NCI-H524 (cell line): Measurements from ENCODE around the gene SLC16A8.
"Not testable (repeated sequence)": the region's sequence is repeated elsewhere in the genome, so short reads cannot be mapped to it uniquely, and the experiment has no call there.

Experiments
- DNase-seq, 2 experiments: peaks; one replicate each; lab custom pipeline; 2025; lab: John Stamatoyannopoulos, UW

The SLC16A8 gene, protein sequence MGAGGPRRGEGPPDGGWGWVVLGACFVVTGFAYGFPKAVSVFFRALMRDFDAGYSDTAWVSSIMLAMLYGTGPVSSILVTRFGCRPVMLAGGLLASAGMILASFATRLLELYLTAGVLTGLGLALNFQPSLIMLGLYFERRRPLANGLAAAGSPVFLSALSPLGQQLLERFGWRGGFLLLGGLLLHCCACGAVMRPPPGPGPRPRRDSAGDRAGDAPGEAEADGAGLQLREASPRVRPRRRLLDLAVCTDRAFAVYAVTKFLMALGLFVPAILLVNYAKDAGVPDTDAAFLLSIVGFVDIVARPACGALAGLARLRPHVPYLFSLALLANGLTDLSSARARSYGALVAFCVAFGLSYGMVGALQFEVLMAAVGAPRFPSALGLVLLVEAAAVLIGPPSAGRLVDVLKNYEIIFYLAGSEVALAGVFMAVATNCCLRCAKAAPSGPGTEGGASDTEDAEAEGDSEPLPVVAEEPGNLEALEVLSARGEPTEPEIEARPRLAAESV

DNA sequence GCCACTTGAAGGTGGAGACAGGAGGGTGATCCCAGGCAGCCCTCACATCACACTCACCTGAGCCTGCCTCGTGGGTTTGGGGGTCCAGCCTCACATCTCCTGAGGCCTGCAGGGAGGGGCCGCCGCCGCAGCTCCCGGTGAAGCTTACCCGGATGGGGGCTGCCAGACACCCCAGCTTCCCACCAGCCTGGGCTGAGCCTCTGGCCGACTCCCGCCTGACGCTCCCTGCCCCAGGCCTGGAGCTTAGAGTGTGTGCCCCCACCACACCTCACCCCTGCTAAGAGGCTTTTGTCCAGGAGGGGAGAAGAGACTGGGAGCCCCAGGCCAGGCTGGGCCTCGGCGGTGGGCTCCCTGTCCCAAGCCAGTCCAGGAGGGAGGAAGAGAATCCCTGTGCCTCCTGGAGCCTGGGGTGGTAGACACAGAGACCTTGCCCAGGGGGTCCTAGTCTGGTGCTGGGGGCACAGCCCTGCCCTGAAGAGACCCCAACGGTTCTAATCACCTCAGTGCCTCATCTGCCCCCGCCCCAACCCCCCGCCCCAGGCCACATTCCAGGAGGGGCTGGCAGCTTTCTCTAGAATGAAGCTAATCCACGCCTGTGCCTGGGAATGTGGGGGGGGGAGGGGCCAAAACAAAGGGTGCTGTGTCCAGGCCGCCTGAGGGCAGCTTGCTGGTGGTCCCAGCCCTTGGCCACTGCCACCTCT lies at the start of gene SLC16A8:
SLC16A8 (minus strand) TSS at position 254 of the 701 bp plus-strand sequence. CDS start 1,311 bp downstream, outside the sequence.
- DNase-seq: no peak

DNA sequence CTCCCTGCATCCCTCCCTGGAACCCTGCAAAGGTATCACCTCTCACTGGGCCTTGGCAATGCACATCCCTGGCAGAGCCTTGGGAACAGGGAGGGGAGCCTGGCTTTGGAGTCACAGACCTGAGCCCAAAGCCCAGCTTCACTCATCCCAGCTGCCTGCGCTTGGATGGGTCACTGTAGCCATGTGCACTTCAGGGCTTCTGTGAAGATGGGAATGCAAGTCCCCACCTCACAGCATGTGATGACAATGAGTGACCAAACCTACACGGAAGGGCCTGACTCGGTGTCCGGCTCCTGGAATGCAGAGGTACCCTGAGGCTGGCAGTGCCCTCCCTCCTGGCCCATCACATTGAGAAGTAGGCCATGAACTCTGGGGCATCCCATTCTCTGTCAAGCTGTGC lies 49.3 kb upstream of the SLC16A8 start:
- no peak for DNase-seq

DNA sequence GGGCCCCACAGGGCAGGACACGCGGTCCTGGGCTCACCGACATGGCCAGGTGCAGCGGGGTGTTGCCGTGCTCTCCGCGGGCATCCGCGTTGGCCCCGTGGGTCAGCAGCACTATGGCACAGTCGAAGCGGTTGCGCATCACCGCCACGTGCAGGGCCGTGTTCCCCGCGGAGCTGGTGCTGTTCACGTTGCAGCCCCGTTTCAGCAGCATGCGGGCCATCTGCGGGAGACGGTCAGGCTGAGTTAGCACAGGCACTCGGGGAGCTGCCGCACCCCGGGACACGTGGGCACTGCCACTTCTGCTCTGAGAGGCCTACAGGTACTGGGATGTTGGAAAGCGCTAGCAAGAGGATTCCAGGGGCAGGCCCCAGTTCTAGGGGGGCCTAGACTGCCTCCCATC lies 48.8 kb upstream of the SLC16A8 start:
- no peak for DNase-seq

DNA sequence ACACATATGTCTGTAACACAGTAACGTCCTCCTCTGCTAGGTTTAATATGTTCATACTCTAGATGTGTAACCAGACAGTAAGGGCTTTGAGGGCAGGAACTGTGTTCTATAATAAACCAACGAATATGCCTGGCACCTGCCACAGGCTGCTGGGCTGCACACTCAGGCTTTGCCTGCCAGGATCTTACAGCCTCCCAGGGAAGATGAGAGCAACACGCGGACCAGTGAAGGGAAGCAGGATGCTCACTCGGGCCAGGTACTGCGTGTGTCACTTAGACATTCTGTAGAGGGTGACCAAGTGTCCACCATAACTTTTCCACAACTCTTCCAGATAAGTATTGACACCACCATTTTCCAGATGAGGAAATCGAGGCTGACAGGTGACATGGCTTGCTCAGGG lies 48.2 kb upstream of the SLC16A8 start:
- DNase-seq: no peak

DNA sequence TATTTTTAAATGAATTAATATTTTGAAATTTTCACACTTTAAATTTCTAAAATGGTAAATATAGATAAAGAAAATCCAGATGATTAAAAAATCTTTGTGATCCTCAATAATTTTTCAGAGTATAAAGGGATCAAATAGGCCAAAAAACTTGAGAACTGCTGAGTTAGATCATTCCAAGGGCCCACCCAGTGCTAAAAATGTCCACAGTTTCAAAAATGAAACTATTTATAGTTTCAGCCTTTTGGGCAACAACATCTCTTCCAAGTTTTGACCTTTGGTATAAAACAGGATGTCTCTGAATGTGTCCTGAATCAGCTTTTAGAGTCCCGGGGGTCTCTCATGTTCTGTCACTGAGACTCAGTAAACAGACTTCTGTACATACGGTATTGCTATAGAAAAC lies 47.4 kb upstream of the SLC16A8 start:
- DNase-seq: no peak

DNA sequence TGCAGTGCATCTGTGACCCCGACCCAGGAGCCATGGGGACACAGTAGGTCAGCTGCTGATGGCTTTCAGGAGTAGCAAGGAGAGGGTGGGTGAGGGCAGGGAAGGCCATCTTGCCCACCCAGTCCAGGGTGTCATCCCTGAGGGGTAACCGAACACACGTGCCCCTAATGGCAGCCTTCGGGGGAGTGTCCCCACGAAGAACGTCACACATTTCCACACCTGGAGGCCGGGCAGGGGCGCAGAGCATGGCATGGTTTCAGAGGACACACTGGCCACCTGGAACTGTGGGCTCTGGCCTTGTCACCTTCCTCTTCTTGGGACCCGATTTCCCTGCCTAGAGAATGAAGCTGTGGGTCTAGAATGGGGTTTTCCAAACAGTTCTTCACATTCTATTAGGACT lies 45.9 kb upstream of the SLC16A8 start:
- DNase-seq: no peak

- DNase-seq: no peak
These were observed 45.0 kb upstream of the SLC16A8 start for GRCh38 chr22:38129021-38129420.

DNA sequence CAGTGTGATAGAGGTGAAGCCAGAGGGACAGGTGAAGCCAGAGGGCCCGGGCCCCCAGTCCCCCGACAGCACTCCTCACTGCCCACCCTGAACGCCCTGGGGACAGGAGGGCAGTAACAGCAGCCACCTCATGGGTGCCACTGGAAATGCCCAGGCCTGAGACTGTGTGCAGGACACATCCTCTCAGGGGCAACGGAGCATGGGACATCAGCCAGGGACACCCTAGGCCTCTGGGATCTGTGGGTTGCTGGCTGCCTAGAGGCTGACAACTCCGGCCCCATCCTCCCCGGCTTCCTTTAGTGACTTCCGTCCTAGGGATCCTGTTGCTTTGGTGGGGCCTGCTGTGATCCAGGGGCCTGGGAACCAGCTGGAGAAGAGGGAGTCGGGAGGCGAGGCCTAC lies 43.9 kb upstream of the SLC16A8 start:
- DNase-seq: no peak

GRCh38 chr22:38126928-38127668 lies 43.1 kb upstream of the SLC16A8 start:
- DNase-seq: no peak

DNA sequence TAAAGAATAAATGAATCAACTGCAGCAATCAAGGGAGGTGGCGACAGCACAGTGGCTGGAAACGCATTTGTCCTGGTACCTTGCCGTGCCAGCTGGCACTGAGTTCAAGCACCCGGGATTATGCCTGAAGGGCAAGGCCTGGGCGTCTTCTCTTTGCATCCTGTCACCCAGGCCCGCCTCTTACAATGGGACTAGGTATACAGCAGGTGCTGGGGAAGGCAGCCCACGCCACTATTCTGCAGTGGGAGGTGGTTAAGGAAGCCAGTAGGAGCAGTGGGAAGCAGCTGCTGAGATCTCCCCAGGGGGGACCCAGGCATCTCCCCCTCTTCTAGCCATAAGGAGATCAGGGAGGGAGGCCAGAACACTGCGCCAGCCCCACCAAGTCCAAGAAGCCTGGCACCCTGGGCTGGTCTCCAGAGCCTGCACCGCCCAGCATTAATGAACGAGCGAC lies 41.8 kb upstream of the SLC16A8 start:
- peak in 1 of 2 experiments; percentile 53 for DNase-seq

- DNase-seq: no peak
These were observed 41.1 kb upstream of the SLC16A8 start for GRCh38 chr22:38125038-38125610.

DNA sequence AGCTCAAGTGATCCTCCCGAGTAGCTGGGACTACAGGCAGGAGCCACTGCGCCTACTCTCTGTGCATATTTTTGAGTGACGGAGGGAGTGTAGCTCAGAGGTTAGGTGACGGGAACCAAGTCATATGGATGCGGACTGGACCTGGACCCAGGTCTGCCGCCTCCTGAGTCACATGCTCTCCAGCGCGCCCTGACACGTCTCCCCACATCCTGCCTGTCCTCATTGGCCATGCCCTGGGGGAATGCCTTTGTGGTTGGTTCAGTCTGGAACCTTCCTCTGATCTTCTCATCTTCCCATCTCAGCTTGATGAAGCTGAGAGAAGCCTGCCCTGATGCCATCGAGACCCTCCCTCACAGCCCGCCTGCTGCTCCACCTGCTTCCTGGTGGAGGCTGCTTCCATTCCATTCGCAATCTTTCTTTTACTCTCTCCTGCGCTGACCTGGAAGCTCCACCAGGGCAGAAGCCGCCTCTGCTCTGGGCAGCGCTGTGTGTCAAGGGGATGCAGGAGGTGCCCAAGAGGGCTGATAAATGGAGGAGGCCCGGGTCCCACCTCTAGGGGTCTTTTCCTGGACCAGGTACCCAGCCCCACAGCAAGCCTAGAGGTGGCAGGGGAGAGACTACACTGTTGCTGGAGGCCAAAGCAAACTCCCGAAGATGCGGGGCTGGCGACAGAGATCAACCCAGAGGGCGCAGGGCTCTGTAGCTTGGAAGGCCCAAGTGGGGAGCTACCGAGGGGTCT lies 40.4 kb upstream of the SLC16A8 start:
- no peak for DNase-seq

DNA sequence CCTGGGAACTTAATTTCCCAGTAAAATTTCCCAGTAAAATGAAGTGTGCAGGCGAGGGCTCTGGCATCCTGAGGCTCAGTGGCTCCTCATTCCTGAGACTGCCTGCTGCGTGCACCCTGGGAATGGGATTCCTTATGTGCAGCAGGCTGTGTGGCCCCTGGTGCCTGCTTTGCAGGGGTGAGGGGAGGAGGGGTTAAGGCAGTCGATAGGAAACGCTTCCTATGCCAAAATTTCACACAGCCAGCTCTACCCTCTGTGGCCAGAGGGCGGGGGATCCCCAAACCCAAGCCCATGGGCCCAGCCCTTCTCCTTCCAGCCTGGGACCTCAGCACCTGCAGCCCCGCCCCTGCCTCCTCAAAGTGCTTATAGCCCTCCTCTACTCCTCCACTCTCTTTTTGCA lies 38.6 kb upstream of the SLC16A8 start:
- DNase-seq: no peak

DNA sequence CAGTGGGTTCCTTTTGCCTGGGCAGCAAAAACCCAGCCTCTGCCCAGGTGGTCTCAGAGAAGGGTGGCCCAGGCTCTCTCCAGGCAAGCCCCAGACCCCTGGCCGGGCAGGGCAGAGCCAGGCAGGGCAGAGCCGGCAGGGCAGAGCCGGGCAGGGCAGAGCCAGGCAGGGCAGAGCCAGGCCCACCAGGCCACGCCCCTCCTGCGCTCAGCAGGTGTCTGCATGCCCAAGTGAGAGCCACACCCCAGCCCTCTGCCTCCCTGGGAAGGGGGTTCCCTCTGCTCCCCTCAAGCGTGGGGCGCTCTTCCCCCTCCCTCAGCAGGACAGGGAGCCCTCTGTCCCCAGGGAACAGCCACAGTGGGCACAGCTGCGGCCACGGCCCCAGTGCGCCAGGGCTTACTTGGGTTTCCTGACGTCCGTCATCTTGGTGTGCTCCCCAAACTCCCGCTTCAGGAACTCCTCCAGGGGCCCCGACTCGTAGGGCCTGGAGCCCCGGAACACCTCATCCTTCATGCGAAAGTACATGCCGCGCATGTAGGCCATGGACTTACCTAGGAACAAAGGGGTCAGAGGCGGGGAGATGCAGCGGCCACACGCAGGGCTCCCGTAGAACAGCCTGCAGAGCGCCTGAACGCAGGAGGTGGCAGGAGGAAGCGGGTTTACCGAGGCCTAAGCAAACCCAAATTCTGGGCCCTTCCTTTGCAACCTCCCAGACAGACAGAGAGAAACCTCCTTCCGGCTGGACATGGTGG lies 36.6 kb upstream of the SLC16A8 start:
- DNase-seq: no peak

- DNase-seq: not testable (repeated sequence)
These were observed 34.8 kb upstream of the SLC16A8 start for GRCh38 chr22:38118747-38119146.

DNA sequence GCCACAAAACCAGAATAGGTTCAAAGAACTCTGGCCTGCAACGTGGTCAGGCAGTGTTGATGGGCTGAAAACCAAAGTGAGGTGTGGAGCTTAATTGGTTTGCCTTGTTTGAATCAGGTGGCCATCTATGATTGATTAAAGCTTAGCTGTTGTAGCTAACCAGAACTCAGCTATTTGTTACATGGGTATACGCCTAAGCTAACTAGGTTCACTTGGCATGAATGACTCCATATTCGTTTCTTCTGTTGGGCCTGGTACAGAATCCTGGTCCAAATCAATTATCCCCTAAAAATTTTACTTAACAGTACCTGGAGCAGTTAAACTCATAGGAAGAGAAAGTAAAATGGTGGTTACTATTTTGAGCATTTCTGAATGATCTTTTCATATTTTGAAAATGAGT lies 34.2 kb upstream of the SLC16A8 start:
- DNase-seq: no peak

DNA sequence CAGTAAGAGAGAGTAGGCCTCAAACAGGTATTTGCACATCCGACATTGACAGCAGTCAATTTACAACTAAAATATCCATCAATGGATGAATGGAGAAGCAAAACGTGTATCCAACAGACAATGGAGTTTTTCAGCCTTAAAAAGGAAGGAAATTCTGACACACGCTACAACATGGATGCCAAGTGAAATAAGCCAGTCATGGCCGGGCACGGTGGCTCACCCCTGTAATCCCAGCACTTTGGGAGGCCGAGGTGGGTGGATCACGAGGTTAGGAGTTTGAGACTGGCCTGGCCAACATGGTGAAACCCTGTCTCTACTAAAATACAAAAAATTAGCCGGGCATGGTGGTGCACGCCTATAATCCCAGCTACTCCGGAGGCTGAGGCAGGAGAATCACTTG lies 33.6 kb upstream of the SLC16A8 start:
- not testable (repeated sequence) for DNase-seq

DNA sequence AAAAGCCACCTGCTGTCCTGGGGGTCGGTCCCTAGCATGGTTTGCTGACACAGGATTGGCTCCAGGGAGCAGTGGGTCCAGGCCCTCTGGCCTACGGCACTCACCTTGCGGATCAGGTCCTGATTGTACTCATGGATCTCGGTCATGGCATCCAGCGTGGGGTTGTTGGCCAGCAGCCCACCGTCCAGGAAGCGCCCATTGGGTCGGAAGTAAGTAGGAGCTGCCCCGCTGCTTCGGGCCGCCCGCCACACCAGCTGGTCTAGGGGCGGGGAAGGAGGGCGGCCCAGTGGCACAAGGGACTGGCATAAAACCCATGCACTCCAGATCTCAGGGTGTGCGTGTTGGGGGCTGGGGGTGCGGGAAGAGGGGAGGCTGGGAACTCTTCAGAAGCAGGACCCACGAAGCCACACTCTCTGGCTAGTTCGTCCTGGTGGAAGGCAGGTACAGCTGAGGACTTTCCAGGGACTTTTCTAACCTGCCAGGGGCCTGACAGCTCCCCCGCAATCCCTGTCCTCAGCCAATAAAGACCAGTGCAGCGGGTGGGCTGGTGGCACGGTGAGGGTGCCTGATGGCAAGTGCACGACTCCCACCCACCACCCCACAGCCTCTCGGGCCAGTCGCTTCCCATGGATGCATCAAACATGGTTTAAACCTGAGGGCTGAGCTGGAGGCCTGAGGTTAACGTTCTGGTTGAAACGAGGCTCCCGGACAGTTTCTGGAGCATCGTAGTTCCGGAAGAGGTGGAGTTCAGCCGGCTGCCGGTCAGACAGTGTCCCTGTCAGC lies 31.6 kb upstream of the SLC16A8 start:
- DNase-seq: no peak

- DNase-seq: peak; percentile 75 to 83
These were observed 30.8 kb upstream of the SLC16A8 start for GRCh38 chr22:38114484-38115398.
